Lung (tissue), 12 donors: ENCODE measurements around the gene CAPN13. TPM values are rescaled to one million over a fixed set of nuclear protein-coding genes. Genes with fewer than 3 reads are reported as not detected.

Experiments used
- ATAC-seq: fragments of 200-7000 bp; cut with Tn5 transposase; one replicate; pipeline ENCODE4 v1.9.1; 2020; ENCODE audit warnings: moderate number of reproducible peaks; ENCODE audit not compliant: insufficient read depth, low FRiP score
- DNase-seq, 3 donors: peaks; one replicate each; pipeline ENCODE4 v3.0.0-alpha.2; 2013 to 2017
- H3K27ac ChIP-seq, 2 donors: one replicate each; pipeline ENCODE4 v1.5.1; 2013; ENCODE audit warnings: mild to moderate bottlenecking in 2 of 2, moderate library complexity in 2 of 2, control low read depth in 1 of 2, inconsistent platforms in 1 of 2, low read depth in 1 of 2, low read length in 1 of 2
- H3K27me3 ChIP-seq, 3 donors: one replicate each; pipeline ENCODE4 v1.5.1; 2013; ENCODE audit warnings: low read length in 2 of 3; ENCODE audit not compliant: control insufficient read depth in 3 of 3, insufficient read depth in 3 of 3
- H3K36me3 ChIP-seq, 4 donors: one replicate each; pipeline ENCODE4 v1.5.1; 2013; ENCODE audit warnings: low read length in 4 of 4, mild to moderate bottlenecking in 1 of 4, moderate library complexity in 1 of 4; ENCODE audit not compliant: control insufficient read depth in 4 of 4, insufficient read depth in 4 of 4
- H3K4me1 ChIP-seq, 5 donors: one replicate each; pipeline ENCODE4 v1.5.1; 2013; ENCODE audit warnings: low read length in 5 of 5, mild to moderate bottlenecking in 2 of 5, moderate library complexity in 1 of 5; ENCODE audit not compliant: control insufficient read depth in 5 of 5, insufficient read depth in 5 of 5
- H3K4me3 ChIP-seq: one replicate; pipeline ENCODE4 v1.5.1; 2013; ENCODE audit warnings: mild to moderate bottlenecking, control low read depth, moderate library complexity
- H3K9ac ChIP-seq, 2 donors: one replicate each; pipeline ENCODE4 v1.5.1; 2013; ENCODE audit warnings: low read length in 2 of 2, control low read depth in 1 of 2; ENCODE audit not compliant: insufficient read depth in 1 of 2
- H3K9me3 ChIP-seq, 4 donors: one replicate each; pipeline ENCODE4 v1.5.1; 2013; ENCODE audit warnings: low read length in 3 of 4, mild to moderate bottlenecking in 1 of 4, moderate library complexity in 1 of 4; ENCODE audit not compliant: control insufficient read depth in 4 of 4, insufficient read depth in 3 of 4
- CTCF ChIP-seq: IDR thresholded peaks from 2 replicates; pipeline ENCODE4 v1.5.1; 2012; ENCODE audit warnings: mild to moderate bottlenecking; ENCODE audit errors: control extremely low read depth, extremely low read depth
- WGBS, 2 donors: extraction: QIAGEN DNeasy Blood & Tissue Kit; methylation state at CpG; one replicate each; pipeline ENCODE4 v1.1.7; 2013; 5-methylcytosine and 5-hydroxymethylcytosine counted together
- polyA plus RNA-seq, 2 donors: library from polyadenylated mRNA; stranded (reverse); fragments of 200-250 nt; gene quantifications; one replicate each; pipeline ENCODE4 v1.2.1, GENCODE V29; 2013
- total RNA-seq, 2 donors: library from RNA; depleted of rRNA in 1 of 2; stranded (reverse); fragments of >200 nt in 1 of 2; gene quantifications; one replicate each; pipeline ENCODE4 v1.2.1, GENCODE V29; 2014 to 2021
- donor health status: control.
- donor health status: control.
- donor health status: Bipolar disorder and iron deficiency.
- donor health status: healthy.
- donor health status: DM: yes; HTN: yes; CAD: no.

Gene CAPN13
- total and polyA plus RNA-seq, 4 donors = 6.6 to 31.6 (median 8.2) TPM

DNA sequence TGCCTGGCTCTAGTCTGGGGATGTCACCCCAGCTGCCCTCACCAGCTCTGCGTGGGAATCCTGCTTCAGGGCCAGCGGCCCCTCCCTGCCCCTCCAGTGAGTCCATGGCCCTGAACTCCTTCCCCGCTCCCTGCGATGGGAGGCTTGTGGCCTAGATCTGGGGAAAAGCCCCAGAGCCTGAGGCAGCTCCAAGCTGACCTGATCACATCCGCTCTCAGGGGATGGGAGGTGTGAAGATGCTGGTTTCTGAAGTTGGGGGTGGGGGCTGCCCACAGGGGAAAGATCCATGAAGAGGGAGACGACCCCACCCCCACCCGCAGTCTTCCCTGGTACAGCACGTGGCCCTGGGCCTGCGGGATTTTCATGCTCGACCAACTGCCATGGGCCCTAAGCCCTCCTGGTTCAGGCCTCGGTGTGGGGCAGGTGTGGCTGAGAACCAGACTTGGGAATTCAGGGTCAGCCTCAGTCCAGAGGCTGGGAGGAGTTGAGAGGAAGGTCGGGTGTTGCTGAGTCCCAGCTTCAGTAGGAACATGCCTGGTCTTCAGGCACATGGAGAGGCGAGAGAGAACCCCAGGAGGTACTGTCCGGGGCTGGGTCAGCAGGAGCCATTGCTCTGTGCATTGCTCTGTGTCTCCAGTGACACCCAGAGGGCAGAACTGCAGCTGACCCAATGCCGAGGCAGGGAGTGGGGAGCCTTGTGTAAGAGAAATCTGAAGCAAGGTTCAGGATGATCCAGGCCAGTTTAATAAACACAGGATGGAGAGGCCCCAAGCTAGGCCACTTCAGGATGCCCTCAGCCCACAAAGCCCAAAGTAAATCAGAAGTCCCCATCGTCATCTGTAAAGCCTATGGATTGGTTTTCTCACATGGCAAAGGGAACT is 115.1 kb downstream of the CAPN13 start:
- Histone ChIP-seq H3K4me1 (peaks cover 2 to 29% (median 8%) of the 10 kb centered on the region in 5 donors), H3K4me3 (no peak overlapping the region), H3K9ac (no peak overlapping the region), H3K36me3 (no peaks in the 10 kb centered on the region), H3K27ac (peak overlapping the region; percentile 47 to 48), H3K27me3 (no peaks in the 10 kb centered on the region), H3K9me3 (peaks cover 0 to under 1% (median 0%) of the 10 kb centered on the region in 4 donors)
- TF ChIP-seq CTCF = no peak
- WGBS, 2 donors = 88 to 91% methylated on average over 16 of the region's 16 CpGs
- DNase-seq (no peak), ATAC-seq (no peak)

GRCh38 chr2:30691091-30691947 is 115.9 kb downstream of the CAPN13 start:
- Histone ChIP-seq H3K4me1 (peaks cover 4 to 29% (median 8%) of the 10 kb centered on the region in 5 donors), H3K36me3 (no peaks in the 10 kb centered on the region), H3K9ac (no peak overlapping the region), H3K27ac (peak overlapping the region in 1 of 2 donors; percentile 23), H3K27me3 (no peaks in the 10 kb centered on the region), H3K4me3 (no peak overlapping the region), H3K9me3 (no peaks in the 10 kb centered on the region)
- no peak for TF ChIP-seq CTCF
- 91 to 97% methylated on average over 7 of the region's 7 CpGs for WGBS, 2 donors
- no peak for DNase-seq
- ATAC-seq = no peak

- DNase-seq = no peak
- H3K9me3 ChIP-seq = no peaks in the 10 kb centered on the region
- 83 to 86% methylated on average over 5 of the region's 5 CpGs for WGBS, 2 donors
- peaks cover 4 to 26% (median 8%) of the 10 kb centered on the region in 5 donors for H3K4me1 ChIP-seq
- H3K27ac ChIP-seq = peak overlapping the region; percentile 63 to 75
- no peak for ATAC-seq
- no peak overlapping the region for H3K4me3 ChIP-seq
- H3K36me3 ChIP-seq = no peaks in the 10 kb centered on the region
- H3K9ac ChIP-seq = no peak overlapping the region
- no peaks in the 10 kb centered on the region for H3K27me3 ChIP-seq
- TF ChIP-seq CTCF = no peak
Observed at GRCh38 chr2:30690126-30690561, 117.1 kb downstream of the CAPN13 start.
